NB4 (cell line): ENCODE data around the gene PLD2.

Experiments
- DNase-seq: peaks from one replicate; pipeline ENCODE4 v3.0.0; 2010; ENCODE audit warnings: low read depth
- H3K4me3 ChIP-seq: one replicate; pipeline ENCODE4 v1.5.1; 2011; ENCODE audit warnings: mild to moderate bottlenecking, low read depth, low read length, moderate library complexity
- CTCF ChIP-seq: IDR thresholded peaks from one replicate; pipeline ENCODE4 v1.5.1; 2012; ENCODE audit warnings: low read depth, low read length
- MAX ChIP-seq: IDR thresholded peaks from 2 replicates; pipeline ENCODE4 v1.6.1; 2011; ENCODE audit warnings: low read depth, low read length
- MYC ChIP-seq: IDR thresholded peaks from 2 replicates; pipeline ENCODE4 v1.6.1; 2011; ENCODE audit warnings: low read depth, low read length
- POLR2A ChIP-seq: IDR thresholded peaks from 2 replicates; pipeline ENCODE4 v1.6.1; 2011; ENCODE audit warnings: mild to moderate bottlenecking; ENCODE audit not compliant: insufficient read length; ENCODE audit errors: extremely low read depth

PLD2 gene

DNA sequence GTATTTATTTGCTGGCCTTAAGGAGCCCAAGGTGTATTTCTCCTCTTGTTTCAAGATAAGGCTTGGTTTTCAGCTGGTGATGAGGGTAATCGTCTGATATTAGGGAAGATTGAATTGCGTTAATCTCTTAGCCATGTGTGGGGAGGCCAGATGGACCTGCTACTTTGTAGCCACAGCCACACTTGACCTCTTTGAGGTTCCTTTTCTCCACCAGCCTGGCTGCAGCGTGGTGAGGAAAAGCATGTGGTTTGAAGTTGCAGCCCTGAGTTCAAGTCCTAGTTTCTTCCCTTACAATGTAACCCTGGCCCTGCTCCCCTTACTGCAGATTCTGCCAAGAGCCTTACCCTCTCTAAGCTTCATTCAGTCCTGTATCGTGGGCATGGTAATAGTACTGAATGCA, 29.3 kb downstream of the PLD2 start:
- DNase-seq = no peak
- H3K4me3 ChIP-seq = no peak overlapping the region
- TF ChIP-seq MAX = no peak
- TF ChIP-seq CTCF = no peak

DNA sequence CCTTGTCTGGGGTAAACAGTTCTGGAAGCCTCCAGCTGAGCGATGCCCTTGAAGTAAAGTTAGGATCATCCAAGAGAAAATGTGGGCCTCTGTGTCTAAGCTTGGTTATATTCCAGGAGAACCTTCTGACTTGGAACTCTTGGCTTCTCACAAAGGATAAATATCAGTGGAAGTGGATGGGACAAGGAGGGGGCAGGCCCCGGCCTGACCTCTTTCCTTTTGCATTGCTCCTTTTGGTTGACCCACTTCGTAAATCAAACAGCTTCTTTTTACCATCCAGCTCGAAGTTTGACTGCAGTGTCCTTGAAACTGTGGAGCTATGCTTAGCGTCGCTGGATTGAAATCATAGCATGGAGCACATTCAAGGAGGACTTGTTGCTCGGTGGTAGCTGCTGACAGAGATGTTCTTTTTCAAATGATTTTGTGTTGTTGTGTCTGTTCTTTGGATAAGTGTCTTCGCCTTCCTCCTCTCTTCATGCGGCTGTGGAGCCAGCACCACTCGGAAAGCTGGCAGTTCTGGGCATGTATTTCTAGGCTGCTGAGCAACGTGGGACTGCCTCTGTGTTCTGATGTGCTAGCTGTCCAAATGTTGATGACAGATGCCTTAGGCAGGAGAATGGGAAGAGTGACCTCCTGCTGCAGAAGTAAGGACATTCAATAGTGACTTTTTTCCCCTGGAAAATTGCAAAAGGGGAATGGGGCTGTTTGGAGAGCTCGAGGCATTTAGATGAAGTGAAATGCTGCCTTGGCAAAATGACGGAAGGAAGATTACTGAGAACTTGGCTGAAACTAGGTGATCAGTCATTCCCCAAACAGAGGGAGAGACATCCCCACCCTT, 30.7 kb downstream of the PLD2 start:
- no peak for DNase-seq
- H3K4me3 ChIP-seq = no peak overlapping the region
- no peak for TF ChIP-seq POLR2A
- TF ChIP-seq MAX = no peak
- no peak for TF ChIP-seq CTCF
- no peak for TF ChIP-seq MYC

DNA sequence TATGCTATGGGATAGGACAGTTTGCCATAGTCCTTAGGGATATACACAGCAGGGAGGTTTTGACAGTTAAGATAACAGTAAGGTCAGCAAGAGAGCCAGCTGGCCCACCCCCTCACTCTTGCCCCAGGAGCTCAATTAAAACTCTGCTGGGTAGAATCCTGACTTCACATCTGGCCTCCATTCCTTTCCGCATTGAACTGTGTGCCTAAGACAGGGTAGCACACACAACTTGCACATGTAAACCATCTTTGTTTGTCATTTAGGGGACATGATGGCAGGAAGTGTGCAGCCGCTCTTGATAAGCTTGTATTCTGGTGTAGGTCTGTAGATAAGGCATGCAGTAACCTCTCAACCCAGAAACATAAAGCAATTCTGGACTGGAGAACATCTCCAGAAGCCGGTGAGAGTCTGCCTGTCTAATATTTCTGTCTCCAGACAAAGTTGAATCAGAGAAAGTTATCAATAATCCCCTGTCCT, 31.4 kb downstream of the PLD2 start:
- no peak for DNase-seq
- H3K4me3 ChIP-seq = no peak overlapping the region
- no peak for TF ChIP-seq CTCF
- no peak for TF ChIP-seq MAX
- no peak for TF ChIP-seq MYC
- no peak for TF ChIP-seq POLR2A

- no peak for TF ChIP-seq MYC
- no peak for TF ChIP-seq MAX
- no peak for TF ChIP-seq POLR2A
- no peak for TF ChIP-seq CTCF
- no peak for DNase-seq
- no peak overlapping the region for H3K4me3 ChIP-seq
Measured at GRCh38 chr17:4839221-4839620, 32.3 kb downstream of the PLD2 start.

DNA sequence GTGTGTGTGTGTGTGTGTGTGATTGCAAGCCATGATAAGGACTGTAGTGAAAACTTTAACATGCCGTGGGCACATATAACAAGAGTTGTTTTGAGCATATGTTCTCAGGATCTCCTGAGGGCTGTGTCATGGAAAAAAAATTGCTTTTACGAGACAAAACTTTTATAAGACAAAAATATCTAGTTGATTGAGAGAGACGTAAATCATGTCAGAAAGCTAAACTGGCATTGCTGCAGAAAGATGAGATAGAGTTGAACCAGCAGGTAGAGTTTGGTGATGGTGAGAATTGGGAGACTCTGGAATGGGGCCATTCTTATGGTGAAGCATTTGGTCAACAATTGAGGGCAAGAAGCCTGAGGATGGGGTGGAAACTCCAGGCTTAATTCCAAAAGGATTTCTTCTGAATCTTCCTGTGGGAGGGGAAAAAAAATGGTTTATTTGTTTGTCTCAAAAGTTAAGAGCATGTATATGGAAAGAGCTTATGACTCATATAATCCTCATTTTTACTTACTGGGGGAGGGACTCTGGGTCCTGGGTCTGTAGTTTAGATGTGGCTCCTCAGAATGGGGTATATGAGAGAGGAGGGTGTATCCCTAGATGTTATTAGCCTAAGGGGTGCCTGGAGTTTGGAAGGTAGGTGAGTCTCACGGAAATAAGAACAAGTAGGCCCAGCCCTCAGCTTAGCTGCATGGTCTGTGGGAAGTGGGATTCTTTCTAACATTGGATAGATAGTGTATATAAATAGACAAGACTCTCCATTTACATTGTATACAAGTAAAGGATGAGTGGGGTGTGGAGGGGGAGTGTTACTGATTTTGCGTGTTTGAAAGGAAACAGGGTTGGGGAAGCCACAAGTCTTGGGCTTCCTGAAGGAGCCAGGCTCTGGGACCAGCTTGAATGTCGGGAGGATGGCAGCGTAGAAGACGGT, 33.3 kb downstream of the PLD2 start:
- DNase-seq = no peak
- TF ChIP-seq POLR2A = no peak
- TF ChIP-seq MAX = no peak
- TF ChIP-seq MYC = no peak
- no peak for TF ChIP-seq CTCF
- no peak overlapping the region for H3K4me3 ChIP-seq
